Measurements from ENCODE around the gene CMC1. TPM values are rescaled to one million over a fixed set of nuclear protein-coding genes. Genes with fewer than 3 reads are reported as not detected.
A peak's percentile ranks its signal among the peaks of the same experiment; 100 is the strongest.

Gene CMC1
- total and polyA plus RNA-seq, 9 of the 15 experiments (the other 6 are each of a cell fraction or from before 2014, with no cell fraction given) = 15.9 to 74.6 (median 48.9) TPM

GRCh38 chr3:28348629-28349468 is 107.4 kb downstream of the CMC1 start, which contains the start of the genes AZI2 and ZCWPW2 (continued):
- TF ChIP-seq RUNX1 (IDR thresholded peaks at IDR 0.05; ENCODE audit: low read depth) (no peak), NELFE (IDR thresholded peaks at IDR 0.05; ENCODE audit: insufficient read depth, insufficient read length) (no peak), NONO (IDR thresholded peaks at IDR 0.05; ENCODE audit: low read depth in 2 of 2, low read length in 1 of 2) (peak in 1 of 2 experiments; percentile 42; a peak in 1 of 4 replicates), BRF1 (IDR thresholded peaks at IDR 0.05; ENCODE audit: borderline replicate concordance, extremely low read depth, insufficient read length) (no peak), NFYB (IDR thresholded peaks at IDR 0.05; ENCODE audit: extremely low read depth, insufficient read length) (no peak), PTTG1 (tag; IDR thresholded peaks at IDR 0.05; ENCODE audit: low read depth) (no peak), NBN (IDR thresholded peaks at IDR 0.05; ENCODE audit: low read depth) (peak; percentile 17; the same call in 1 of the 2 replicates), ZNF592 (IDR thresholded peaks at IDR 0.05) (peak; percentile 23; the same call in 1 of the 2 replicates), DMBX1 (CRISPR knock-in tag; IDR thresholded peaks at IDR 0.05; ENCODE audit: borderline replicate concordance) (no peak), SLC30A9 (CRISPR knock-in tag; IDR thresholded peaks at IDR 0.05) (no peak), ZSCAN32 (CRISPR knock-in tag; IDR thresholded peaks at IDR 0.05) (peak; percentile 45; the same call in 1 of the 2 replicates), NR1H2 (CRISPR knock-in tag; IDR thresholded peaks at IDR 0.05) (no peak), FOXJ2 (tag; IDR thresholded peaks at IDR 0.05) (peak; percentile 93), PPARD (CRISPR knock-in tag; IDR thresholded peaks at IDR 0.05) (no peak), JUN (IDR thresholded peaks at IDR 0.05; ENCODE audit: borderline replicate concordance, low read depth, low read length) (no peak), JUN (CRISPR knock-in tag; IDR thresholded peaks at IDR 0.05; ENCODE audit: borderline replicate concordance) (peak; percentile 70; the same call in 1 of the 2 replicates), MAX (CRISPR knock-in tag; IDR thresholded peaks at IDR 0.05) (peak; percentile 71), ZNF780A (CRISPR knock-in tag; IDR thresholded peaks at IDR 0.05) (no peak)
- TF ChIP-seq, protein P1, sequence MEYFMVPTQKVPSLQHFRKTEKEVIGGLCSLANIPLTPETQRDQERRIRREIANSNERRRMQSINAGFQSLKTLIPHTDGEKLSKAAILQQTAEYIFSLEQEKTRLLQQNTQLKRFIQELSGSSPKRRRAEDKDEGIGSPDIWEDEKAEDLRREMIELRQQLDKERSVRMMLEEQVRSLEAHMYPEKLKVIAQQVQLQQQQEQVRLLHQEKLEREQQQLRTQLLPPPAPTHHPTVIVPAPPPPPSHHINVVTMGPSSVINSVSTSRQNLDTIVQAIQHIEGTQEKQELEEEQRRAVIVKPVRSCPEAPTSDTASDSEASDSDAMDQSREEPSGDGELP (CRISPR knock-in tag; IDR thresholded peaks at IDR 0.05; ENCODE audit: borderline replicate concordance) = peak; percentile 73; the same call in 1 of the 2 replicates
- TF ChIP-seq, protein P2, sequence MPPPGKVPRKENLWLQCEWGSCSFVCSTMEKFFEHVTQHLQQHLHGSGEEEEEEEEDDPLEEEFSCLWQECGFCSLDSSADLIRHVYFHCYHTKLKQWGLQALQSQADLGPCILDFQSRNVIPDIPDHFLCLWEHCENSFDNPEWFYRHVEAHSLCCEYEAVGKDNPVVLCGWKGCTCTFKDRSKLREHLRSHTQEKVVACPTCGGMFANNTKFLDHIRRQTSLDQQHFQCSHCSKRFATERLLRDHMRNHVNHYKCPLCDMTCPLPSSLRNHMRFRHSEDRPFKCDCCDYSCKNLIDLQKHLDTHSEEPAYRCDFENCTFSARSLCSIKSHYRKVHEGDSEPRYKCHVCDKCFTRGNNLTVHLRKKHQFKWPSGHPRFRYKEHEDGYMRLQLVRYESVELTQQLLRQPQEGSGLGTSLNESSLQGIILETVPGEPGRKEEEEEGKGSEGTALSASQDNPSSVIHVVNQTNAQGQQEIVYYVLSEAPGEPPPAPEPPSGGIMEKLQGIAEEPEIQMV (tag; conservative IDR thresholded peaks at IDR 0.05; ENCODE audit: low read depth) = no peak
